Stimulated activated CD4-positive, alpha-beta T cell treated with anti-CD3 and anti-CD28 coated beads, Interleukin-2, amount 100 ng/mL, for 48 hours (primary cell): ENCODE measurements around the gene SEPTIN5.

ENCODE experiments used
- DNase-seq, 2 donors: peaks; one replicate each; pipeline ENCODE4 v3.0.0-alpha.2; 2020

SEPTIN5 gene

GRCh38 chr22:19750507-19751490, 36.5 kb downstream of the SEPTIN5 start:
- no peak for DNase-seq

DNA sequence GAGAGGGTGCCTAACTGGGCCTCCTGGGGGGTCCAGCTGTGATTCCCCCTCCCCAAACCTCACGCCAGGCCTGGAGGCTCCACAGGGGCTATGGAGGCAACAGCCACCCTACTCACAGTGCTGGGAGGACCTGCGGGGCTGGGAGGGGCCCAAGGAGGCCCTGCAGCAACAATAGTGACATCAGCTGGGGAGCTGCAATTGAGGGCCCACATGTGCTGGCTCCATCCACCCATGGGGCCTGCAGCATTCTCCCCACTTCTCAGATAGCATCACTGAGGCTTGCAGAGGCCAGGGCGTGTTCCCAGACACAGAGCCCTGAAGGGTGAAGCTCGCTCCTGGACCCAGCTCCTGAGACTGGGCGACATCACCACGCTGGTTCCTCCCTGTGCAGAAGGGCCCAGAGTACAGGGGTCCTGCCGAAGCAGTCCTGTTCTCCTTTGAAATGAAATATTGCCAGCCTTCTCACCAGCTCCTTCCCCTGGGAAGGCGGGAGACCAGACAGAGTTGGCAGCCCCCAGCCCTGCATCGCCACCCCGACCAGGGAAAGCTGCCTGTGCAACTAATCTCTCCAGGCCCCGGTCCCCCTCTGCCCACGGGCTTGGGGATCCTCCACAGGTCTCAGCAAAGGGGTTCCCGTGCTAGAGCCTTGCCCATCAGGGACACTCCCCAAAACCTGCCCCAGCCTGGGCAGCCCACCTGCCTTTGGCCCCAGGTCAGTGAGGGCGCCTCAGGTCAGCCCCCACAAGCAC, 37.4 kb downstream of the SEPTIN5 start:
- no peak for DNase-seq

- DNase-seq = no peak
These were observed 39.0 kb downstream of the SEPTIN5 start for GRCh38 chr22:19753090-19753842.

GRCh38 chr22:19753996-19754700, 39.8 kb downstream of the SEPTIN5 start:
- no peak for DNase-seq

DNA sequence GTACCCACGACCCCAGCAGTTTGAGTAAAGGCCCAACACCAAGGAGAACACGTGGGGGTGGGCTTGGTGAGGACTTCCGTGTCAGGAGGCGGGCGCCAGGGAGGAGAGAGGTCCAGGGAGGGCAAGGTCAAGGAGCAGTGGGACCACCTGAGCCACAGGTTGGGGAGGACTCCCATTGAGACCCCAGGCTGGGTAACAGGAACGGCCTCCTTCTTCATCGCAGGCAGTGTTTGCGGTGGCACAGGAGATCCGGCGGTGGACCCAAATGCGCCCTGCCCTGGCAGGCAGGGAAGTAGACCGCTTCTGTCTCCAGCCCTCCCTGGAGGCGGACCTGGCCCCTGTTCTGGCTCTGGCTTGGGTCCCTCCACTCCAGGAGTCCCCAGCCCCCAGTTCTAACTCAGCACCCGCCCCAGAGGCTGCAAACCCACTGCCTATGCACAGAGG, 40.4 kb downstream of the SEPTIN5 start:
- DNase-seq = no peak

GRCh38 chr22:19755145-19755710, 40.9 kb downstream of the SEPTIN5 start:
- no peak for DNase-seq

DNA sequence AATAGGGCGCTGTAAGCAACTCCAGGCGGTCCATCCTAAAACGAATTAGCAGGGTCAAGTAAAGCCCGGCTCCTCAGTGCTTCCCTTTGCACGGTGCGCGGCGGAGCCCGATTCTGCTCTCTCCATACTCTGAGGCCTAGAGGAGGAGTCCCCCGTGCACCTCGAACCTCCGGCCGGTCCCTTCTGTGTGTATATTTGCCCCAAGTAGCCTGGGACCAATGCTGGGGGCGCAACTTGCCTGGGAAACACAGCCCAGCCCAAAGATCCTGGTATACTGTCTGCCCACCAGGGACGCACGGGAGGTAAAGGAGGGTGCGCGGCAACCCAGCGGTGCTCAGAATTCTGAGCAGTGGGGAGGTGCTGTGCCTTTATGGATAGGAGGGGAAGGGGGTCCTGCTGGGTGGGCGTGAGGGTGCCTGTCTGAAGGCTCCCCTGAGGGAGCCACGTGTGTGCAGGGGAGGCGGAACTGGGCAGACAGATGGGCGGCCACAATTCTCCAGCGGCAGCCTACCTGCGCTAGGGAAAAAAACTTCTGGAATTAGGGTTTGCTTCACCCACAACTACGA, 41.5 kb downstream of the SEPTIN5 start:
- no peak for DNase-seq

DNA sequence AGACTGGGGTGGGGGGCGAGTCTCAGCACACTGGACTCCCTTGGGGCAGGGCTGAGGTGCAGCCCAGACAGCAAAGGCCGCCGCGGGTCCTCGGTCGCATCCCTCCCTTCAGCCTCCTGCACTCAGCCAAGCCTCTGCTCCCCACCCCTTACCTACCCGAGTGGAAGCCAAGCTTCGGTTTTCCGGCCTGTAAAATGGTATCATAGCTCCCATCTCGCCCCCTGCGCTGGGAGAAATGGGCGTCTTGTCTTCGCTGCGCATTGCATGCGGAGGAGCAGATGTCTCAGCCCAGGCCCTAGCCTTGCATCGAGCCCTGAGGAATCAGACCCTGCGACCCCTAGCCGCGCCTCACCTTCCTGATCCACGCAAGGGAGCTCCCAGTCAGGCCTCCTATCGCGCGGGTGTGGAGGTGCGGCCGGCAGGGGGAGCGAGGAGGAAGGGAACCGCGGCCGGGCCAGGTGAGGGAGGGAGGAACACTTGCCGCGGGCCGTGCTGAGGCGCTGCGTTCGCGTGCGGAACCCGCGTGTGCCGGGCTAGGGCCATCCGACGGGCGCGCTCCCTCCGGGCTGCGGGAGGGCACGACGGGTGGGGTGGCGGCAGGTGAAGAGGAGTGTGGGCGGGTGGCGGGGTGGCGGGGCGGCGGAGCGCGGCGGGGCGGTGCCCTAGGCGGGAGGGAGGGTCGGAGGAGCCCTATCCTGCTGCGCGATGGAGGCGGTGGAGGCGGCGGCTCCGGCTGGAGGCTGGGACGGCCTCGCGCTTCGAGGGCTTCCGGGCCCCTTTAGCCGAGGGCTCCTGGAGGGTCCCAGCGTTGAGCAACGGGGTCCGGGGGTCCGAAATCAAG, 42.2 kb downstream of the SEPTIN5 start:
- peak; percentile 51 to 56 for DNase-seq

DNA sequence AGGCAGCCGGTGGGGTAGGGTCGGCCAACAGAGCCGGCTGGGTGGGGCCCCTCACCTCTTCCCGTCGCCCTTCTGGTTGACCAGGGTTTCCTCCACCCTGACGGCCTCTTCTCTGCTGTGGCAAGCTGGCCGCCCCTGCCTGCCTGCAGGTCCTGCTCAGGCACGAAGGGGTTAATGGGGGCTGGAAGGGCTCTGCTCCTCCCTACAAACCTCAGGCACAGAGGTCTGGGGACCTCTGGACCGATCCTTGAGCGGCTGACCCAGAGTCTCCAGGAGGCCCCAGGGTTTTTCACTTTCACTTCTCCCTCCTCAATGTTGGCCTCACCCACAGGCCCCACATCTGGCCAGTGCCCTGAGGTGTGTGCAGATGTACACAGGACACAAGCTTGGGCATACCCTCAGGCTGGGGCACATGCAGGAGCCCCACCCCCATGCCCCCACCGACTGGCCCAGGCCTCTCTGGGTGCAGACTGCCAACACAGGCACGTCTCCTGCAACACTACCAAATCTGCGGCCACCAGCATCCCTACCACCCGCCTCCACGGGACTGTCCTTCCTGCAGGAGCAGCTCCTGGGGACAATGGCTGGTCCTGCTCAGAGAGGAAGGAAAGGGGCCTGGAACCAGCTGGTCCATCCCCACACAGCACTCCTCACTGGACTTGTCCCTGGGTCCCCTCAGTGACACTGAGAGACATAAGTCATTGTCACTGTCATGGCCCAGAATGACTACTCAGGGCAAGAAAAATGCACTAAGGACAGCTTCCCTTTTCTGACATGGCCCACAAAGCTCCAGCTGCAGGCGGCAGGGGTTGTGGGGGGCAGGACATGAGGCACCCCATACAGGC, 43.1 kb downstream of the SEPTIN5 start:
- DNase-seq = no peak

- DNase-seq = no peak
These were observed 43.9 kb downstream of the SEPTIN5 start for GRCh38 chr22:19757985-19758895.

- no peak for DNase-seq
These were observed 44.7 kb downstream of the SEPTIN5 start for GRCh38 chr22:19758896-19759426.

DNA sequence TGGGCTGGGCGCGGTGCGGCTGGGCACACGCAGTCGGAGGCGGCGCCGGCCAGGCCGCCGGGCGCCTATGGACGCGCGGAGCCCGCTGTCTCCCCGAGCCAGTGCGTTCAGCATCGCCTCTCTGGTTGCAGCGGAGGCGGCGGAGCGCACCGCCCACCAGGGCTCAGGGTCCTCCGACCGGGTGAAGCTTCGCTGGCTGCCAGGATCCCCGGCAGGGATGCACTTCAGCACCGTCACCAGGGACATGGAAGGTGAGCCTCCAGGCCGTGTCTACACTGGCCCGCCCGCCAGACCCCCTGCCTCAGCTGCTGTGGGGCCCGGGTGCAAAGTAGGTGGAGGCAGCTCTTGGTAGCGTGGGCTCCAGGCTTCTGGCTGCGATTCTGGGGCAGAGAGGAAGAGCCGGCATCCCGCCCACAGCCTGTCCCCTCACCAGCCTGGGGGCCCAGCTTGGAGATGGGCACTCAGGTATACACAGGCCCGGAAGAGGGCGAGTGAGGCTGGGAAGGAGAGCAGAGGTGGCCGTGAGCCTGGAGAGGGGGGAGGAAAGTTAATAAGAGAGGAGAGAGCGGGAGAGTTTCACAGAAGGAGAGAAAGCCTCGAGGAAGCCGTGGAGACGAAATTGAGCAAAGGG, 45.2 kb downstream of the SEPTIN5 start:
- DNase-seq = no peak

GRCh38 chr22:19760058-19760950, 46.0 kb downstream of the SEPTIN5 start, which contains the start of gene TBX1:
Gene TBX1 (plus strand): TSS chr22:19760778. CDS start chr22:19760844, 66 bp downstream.
- no peak for DNase-seq

DNA sequence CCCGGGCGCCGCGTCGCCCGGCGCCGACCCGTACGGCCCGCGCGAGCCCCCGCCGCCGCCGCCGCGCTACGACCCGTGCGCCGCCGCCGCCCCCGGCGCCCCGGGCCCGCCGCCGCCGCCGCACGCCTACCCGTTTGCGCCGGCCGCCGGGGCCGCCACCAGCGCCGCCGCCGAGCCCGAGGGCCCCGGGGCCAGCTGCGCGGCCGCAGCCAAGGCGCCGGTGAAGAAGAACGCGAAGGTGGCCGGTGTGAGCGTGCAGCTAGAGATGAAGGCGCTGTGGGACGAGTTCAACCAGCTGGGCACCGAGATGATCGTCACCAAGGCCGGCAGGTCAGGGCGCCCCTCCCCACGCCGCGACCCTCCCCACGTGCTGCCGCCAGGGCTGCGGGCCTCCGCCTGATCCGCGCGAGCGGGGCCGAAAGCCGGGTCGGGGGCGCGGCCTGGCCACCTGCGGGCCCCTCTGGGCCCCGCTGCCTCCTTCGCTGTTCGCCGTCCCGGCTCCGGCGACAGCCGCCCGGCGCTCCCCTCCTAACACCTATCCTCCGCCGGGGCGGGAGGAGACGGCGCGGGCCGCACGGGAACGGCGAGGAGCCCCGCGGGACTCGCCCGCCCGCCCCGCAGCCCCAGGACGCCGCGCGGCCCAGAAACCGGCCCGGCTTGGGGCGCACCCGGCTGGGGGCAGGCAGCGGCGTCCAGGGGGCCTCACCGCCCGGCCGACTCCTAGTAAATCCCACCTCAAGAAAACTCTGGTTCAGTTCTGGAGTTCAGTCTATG, 46.8 kb downstream of the SEPTIN5 start:
- DNase-seq = no peak

GRCh38 chr22:19761725-19762567, 47.6 kb downstream of the SEPTIN5 start:
- DNase-seq = no peak
